IPS-15b (cell line): Measurements from ENCODE around the gene CYP21A2.
"Not testable (repeated sequence)": the region's sequence is repeated elsewhere in the genome, so short reads cannot be mapped to it uniquely, and the experiment has no call there.

Experiments used
- H3K27me3 ChIP-seq: one replicate; pipeline ENCODE4 v1.6.1; 2013; ENCODE audit warnings: low read length; ENCODE audit not compliant: control insufficient read depth, insufficient read depth
- H3K36me3 ChIP-seq: one replicate; pipeline ENCODE4 v1.6.1; 2013; ENCODE audit warnings: low read length; ENCODE audit not compliant: control insufficient read depth, insufficient read depth
- H3K4me1 ChIP-seq: one replicate; pipeline ENCODE4 v1.6.1; 2013; ENCODE audit warnings: mild to moderate bottlenecking, low read length; ENCODE audit not compliant: control insufficient read depth, insufficient read depth
- H3K4me3 ChIP-seq: one replicate; pipeline ENCODE4 v1.5.1; 2013; ENCODE audit warnings: low read depth, low read length
- H3K9ac ChIP-seq: one replicate; pipeline ENCODE4 v1.6.1; 2013; ENCODE audit warnings: low read depth, mild to moderate bottlenecking, low read length
- H3K9me3 ChIP-seq: one replicate; pipeline ENCODE4 v1.6.1; 2013; ENCODE audit warnings: mild to moderate bottlenecking, low read length; ENCODE audit not compliant: control insufficient read depth, insufficient read depth

CYP21A2 gene

DNA sequence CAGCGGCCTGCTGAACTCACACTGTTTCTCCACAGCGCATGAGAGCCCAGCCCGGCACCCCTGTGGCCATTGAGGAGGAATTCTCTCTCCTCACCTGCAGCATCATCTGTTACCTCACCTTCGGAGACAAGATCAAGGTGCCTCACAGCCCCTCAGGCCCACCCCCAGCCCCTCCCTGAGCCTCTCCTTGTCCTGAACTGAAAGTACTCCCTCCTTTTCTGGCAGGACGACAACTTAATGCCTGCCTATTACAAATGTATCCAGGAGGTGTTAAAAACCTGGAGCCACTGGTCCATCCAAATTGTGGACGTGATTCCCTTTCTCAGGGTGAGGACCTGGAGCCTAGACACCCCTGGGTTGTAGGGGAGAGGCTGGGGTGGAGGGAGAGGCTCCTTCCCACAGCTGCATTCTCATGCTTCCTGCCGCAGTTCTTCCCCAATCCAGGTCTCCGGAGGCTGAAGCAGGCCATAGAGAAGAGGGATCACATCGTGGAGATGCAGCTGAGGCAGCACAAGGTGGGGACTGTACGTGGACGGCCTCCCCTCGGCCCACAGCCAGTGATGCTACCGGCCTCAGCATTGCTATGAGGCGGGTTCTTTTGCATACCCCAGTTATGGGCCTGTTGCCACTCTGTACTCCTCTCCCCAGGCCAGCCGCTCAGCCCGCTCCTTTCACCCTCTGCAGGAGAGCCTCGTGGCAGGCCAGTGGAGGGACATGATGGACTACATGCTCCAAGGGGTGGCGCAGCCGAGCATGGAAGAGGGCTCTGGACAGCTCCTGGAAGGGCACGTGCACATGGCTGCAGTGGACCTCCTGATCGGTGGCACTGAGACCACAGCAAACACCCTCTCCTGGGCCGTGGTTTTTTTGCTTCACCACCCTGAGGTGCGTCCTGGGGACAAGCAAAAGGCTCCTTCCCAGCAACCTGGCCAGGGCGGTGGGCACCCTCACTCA, 1.4 kb downstream of the CYP21A2 start:
- H3K4me3 ChIP-seq, H3K27me3 ChIP-seq, H3K9me3 ChIP-seq, H3K9ac ChIP-seq, H3K4me1 ChIP-seq, H3K36me3 ChIP-seq: not testable (repeated sequence)

DNA sequence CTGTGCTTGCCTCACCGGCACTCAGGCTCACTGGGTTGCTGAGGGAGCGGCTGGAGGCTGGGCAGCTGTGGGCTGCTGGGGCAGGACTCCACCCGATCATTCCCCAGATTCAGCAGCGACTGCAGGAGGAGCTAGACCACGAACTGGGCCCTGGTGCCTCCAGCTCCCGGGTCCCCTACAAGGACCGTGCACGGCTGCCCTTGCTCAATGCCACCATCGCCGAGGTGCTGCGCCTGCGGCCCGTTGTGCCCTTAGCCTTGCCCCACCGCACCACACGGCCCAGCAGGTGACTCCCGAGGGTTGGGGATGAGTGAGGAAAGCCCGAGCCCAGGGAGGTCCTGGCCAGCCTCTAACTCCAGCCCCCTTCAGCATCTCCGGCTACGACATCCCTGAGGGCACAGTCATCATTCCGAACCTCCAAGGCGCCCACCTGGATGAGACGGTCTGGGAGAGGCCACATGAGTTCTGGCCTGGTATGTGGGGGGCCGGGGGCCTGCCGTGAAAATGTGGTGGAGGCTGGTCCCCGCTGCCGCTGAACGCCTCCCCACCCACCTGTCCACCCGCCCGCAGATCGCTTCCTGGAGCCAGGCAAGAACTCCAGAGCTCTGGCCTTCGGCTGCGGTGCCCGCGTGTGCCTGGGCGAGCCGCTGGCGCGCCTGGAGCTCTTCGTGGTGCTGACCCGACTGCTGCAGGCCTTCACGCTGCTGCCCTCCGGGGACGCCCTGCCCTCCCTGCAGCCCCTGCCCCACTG, 2.3 kb downstream of the CYP21A2 start:
- H3K4me1 ChIP-seq, H3K27me3 ChIP-seq, H3K9ac ChIP-seq, H3K4me3 ChIP-seq, H3K9me3 ChIP-seq, H3K36me3 ChIP-seq: not testable (repeated sequence)

DNA sequence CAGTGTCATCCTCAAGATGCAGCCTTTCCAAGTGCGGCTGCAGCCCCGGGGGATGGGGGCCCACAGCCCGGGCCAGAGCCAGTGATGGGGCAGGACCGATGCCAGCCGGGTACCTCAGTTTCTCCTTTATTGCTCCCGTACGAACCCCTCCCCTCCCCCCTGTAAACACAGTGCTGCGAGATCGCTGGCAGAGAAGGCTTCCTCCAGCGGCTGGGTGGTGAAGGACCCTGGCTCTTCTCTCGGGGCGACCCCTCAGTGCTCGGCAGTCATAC, 2.8 kb downstream of the CYP21A2 start:
- not testable (repeated sequence) for H3K4me1 ChIP-seq, H3K36me3 ChIP-seq, H3K4me3 ChIP-seq, H3K9me3 ChIP-seq, H3K9ac ChIP-seq, H3K27me3 ChIP-seq

DNA sequence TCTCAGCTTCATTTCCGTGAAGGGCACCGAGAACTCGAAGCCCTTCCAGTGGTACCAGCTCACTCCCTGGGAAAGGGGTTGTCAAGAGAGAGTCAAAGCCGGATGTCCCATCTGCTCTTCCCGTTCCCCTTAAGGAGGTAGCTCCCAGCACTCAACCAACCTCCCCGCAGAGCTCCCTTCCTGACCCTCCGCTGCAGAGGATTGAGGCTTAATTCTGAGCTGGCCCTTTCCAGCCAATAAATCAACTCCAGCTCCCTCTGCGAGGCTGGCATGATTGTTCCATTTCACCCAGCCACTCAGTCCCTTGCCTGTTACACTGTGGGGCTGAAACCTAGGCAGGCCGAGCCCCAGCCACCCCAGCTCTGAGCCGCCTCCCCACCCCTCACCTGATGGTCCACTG, 3.2 kb downstream of the CYP21A2 start:
- not testable (repeated sequence) for H3K4me1 ChIP-seq, H3K27me3 ChIP-seq, H3K9ac ChIP-seq, H3K4me3 ChIP-seq, H3K36me3 ChIP-seq, H3K9me3 ChIP-seq

DNA sequence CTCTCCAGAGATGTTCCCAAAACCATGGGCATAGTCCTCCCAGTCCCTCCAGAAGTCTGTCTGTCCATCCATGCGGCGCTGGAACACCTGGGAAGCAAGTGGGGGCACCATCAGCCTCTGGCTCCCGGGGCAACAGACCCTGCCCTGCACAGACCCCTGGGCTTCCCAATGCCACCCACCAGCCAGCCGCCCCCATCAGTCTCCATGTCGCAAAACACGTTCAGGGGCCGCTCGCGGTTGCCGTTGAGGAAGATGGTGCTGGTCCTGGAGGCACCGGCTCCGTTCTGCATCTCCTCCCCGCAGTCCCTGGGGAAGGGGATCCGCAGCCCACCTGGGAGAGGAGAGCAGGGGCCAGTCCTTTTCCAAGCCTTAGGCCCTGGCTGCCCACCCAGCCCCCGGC, 4.1 kb downstream of the CYP21A2 start:
- H3K9ac ChIP-seq, H3K4me1 ChIP-seq, H3K9me3 ChIP-seq: not testable (repeated sequence)

DNA sequence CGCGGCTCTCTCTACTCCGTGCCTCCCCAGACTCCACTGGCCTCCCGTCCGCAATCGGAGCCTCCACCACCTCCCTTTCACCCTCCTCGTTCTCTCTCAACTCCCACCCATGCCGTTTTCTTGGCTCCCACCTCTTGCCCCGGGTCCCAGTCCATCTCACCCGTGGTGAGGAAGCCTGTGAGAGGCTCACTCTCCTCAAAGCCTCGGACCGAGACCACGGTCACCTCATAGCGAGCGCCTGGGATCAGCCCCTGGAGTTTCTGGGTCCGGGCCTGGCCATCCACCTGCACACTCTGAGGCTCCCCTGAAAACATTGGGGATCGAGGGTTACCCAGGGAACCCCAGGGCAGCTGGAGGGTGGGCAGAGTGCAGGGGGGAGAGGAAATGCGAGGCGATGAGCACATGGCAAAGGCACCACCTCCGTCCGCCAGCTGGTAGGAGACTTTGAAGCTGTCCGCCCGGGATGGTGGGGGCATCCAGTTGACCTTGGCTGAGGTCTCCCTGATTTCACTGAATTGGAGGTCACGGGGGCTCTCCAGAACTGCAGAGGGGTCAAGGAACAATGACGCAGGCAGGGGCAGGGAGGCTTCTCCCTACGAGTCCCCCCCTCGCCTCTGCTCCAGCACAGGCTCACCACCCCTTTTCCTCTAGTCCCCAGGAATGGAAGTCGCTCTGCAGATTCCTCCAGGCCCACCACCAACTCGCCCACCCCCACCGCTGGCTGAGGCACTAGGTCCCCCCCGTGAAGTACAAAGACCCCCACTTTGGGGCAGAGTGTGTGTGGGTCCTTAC, 5.6 kb downstream of the CYP21A2 start:
- not testable (repeated sequence) for H3K4me1 ChIP-seq, H3K36me3 ChIP-seq, H3K9me3 ChIP-seq, H3K27me3 ChIP-seq, H3K9ac ChIP-seq, H3K4me3 ChIP-seq

More for the DNA sequence above, 4.1 kb downstream of the CYP21A2 start:
- H3K36me3 ChIP-seq, H3K4me3 ChIP-seq, H3K27me3 ChIP-seq: not testable (repeated sequence)

DNA sequence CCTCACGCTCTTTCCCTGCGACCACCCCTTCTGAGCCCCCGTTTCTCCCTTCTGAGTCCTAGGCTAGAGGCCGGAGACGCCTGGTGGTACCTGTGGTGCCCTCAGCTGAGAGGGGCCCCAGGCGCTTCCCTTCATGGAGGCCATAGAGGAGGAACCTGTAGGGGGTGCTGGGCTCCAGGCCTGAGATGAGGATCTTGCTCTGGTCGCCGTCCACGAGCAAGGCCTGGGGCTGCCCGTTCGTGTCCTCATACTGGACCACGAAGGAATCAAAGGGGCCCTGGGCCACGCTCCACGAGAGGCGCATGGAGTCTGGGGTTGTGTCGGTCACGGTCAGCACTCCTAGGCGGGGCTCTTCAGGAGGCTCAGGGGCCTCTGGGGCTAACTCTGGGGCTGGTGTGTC, 6.7 kb downstream of the CYP21A2 start:
- not testable (repeated sequence) for H3K4me1 ChIP-seq, H3K4me3 ChIP-seq, H3K27me3 ChIP-seq, H3K36me3 ChIP-seq, H3K9me3 ChIP-seq, H3K9ac ChIP-seq

DNA sequence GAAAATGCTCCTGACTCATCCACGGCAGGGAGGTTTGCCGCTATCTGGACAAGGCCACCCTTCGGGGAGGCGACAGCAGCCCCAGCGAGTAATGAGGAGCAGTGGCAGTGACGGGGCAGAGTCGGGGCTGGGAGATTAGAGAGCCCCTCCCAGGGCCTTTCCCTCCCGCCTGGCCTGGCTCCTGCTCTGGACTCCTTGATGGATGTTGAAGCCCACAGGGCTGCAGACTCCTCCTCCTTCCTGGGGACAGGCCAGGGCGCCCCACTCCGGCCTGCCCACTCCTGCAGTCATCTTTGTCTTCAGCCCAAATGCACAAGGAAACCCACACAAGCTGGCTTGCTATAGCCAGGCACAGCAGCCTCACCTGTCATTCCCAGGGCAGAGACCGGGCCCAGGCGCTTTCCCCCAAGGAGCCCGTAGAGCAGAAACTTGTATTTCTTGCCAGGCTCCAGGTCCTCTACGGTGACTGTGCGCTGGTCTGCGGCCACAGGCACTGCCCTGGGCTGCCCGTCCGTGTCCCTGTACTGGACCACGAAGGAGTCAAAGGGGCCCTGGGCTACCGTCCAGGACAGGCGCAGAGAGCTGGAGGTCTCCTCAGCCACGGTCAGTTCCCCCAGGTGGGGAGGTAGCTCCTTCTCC, 7.7 kb downstream of the CYP21A2 start:
- H3K9ac ChIP-seq, result no peak overlapping the region
- no peaks in the 10 kb centered on the region for H3K27me3 ChIP-seq
- H3K4me1 ChIP-seq, result no peaks in the 10 kb centered on the region
- H3K4me3 ChIP-seq, result no peak overlapping the region
- no peaks in the 10 kb centered on the region for H3K36me3 ChIP-seq
- no peaks in the 10 kb centered on the region for H3K9me3 ChIP-seq

DNA sequence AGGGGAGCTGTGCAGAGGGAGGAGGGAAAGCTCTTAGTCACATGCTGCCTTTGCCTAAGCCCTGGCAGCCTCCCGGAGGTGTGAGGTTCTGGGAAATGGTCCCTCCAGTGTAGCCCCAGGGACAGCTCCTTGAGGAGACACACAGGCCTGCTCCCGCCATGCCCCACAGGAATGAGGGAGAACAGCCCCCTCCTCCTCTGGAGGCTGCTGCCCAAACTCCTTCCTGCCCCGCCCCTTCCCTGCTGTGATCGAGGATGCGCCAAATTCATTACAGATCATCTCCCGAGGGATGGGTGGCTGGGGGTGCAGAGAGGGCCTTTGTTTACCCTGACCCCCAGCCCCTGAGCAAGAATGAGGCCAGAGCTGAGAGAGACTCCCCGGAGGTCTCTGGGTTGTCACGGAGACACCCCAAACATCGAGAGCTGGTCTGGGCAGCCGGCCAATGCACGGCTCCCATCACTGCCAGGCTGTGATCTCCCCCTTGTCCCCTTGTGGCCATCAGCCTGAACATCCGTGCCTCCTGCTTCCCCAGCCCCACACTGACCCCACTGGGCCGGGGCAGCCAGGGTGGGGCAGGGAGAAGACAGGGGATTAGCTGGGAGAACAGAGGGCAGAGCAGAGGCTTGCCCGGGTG, 8.4 kb downstream of the CYP21A2 start:
- no peaks in the 10 kb centered on the region for H3K9me3 ChIP-seq
- H3K4me3 ChIP-seq, result no peak overlapping the region
- H3K27me3 ChIP-seq, result no peaks in the 10 kb centered on the region
- H3K36me3 ChIP-seq, result no peaks in the 10 kb centered on the region
- H3K9ac ChIP-seq, result no peak overlapping the region
- no peaks in the 10 kb centered on the region for H3K4me1 ChIP-seq

DNA sequence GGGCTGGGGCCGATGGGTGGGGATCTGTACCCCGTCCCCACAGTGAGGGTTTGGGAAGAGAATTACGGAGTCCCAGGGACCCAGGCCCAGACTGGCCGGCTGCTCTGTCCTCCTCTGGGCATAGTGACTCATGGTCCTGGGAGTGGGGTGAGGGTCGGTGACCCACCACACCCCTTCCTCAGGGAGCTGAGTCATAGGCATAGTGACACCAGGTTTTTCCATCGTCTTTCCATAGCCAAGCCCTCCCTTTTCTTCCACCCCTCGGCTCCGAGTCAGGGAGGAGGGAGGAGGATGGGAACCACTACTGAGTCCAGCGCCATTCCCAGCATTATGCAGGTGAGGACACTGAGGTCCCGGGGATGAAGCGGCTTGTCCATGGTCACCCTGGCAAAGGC, 8.9 kb downstream of the CYP21A2 start:
- H3K4me1 ChIP-seq, result no peaks in the 10 kb centered on the region
- H3K4me3 ChIP-seq, result no peak overlapping the region
- H3K9ac ChIP-seq, result no peak overlapping the region
- H3K9me3 ChIP-seq, result no peaks in the 10 kb centered on the region
- no peaks in the 10 kb centered on the region for H3K36me3 ChIP-seq
- H3K27me3 ChIP-seq, result no peaks in the 10 kb centered on the region

DNA sequence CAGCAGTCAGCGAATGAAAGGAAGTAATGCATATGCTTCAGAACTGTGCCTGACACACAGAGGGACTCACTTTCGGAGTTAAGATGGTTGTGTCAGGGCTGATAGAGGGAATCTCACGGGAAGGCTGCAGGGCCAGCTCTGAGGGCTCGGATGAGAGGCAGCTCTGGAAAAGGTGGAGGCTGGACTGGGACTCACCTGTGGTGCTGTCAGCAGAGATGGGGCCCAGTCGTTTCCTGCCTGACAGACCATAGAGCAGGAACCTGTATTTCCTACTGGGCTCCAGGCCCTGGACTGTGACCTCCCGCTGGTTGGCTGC, 9.3 kb downstream of the CYP21A2 start:
- H3K27me3 ChIP-seq, result no peaks in the 10 kb centered on the region
- H3K4me3 ChIP-seq, result no peak overlapping the region
- H3K4me1 ChIP-seq, result no peaks in the 10 kb centered on the region
- H3K9ac ChIP-seq, result no peak overlapping the region
- H3K36me3 ChIP-seq, result no peaks in the 10 kb centered on the region
- no peaks in the 10 kb centered on the region for H3K9me3 ChIP-seq
